ENCODE measurements around the gene CDC14A. TPM values are rescaled to one million over a fixed set of nuclear protein-coding genes. Genes with fewer than 3 reads are reported as not detected.

The CDC14A gene
- total RNA-seq, 1 experiment from 2014 or later = 11.1 TPM

DNA sequence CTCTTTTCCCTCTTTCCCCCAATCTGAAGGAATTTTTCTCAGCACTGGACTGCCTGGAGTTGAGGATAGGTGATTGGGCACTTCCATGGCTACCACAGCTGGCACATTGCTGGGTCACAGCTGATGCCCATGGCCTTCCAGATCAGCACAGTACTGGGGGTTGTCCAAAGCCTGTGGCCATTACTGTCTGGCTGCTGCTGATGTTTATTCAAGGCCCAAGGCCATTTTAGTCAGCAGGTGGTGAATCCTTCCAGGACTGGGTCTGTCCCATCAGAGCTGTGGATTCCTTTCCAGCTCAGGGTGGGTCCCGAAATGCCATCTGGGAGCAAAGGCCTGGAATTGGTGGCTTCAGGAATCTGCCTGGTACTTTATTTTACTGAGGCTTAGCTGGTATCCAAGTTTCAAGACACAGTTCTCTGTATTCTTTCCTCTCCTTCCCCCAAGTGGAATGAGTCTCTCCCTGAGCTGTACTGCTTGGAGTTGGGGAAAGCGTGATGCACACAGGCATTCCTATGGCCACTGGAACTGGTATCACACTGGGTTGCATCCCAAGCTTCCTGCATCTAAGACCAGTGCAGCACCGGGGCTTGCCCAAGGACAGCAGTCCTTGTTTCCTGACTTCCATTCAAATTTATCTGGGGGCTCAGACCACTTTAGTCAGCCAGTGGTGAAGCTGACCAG, 204.8 kb downstream of the CDC14A start:
- POLR2A ChIA-PET = no interaction called here
- CTCF ChIA-PET = interaction anchor here (0.9 kb wide), 1 partner anchor 14 kb away, joined by 4 read pairs; no protein-coding TSS in a partner anchor
- Mint-ChIP-seq H3K9me3 (peaks cover 28% of the 10 kb centered on the region), H3K27ac (no peak overlapping the region), H3K4me3 (no peak overlapping the region), H3K4me1 (peaks cover 8% of the 10 kb centered on the region), H3K27me3 (ENCODE audit: low read depth) (no peaks in the 10 kb centered on the region), H3K36me3 (peaks cover 7% of the 10 kb centered on the region)
- ATAC-seq (peak; percentile 80), DNase-seq (ENCODE audit: low spot score) (no peak)
- TF ChIP-seq, protein P1, sequence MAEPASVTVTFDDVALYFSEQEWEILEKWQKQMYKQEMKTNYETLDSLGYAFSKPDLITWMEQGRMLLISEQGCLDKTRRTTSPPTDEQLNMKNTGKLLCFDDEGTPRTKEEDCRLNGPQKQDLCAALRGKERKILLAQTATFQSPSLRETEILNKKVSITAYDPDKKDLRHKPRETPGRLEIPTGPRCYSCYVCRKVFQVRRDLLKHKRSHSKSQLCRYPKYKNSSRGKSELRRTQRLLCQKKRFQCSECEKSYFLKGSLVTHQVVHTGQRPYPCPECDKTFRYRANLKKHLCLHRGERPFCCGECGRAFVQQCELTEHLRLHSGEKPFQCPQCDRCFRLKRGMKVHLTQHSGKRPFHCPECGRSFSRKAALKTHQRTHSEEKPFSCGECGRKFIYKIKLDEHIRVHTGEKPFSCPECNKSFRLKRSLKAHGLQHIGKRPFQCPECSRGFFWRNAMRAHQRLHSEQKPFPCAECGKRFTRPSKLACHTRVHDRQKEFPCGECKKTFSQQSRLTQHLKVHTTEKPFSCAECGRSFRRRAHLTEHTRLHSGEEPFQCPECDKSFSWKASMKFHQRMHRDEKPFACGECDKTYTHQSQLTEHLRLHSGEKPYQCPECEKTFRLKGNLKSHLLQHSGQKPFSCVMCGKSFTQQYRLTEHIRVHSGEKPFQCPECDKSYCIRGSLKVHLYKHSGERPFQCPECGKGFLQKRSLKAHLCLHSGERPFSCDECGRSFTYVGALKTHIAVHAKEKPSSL (CRISPR knock-in tag; conservative IDR thresholded peaks at IDR 0.05) = no peak
- TF ChIP-seq, protein P2, sequence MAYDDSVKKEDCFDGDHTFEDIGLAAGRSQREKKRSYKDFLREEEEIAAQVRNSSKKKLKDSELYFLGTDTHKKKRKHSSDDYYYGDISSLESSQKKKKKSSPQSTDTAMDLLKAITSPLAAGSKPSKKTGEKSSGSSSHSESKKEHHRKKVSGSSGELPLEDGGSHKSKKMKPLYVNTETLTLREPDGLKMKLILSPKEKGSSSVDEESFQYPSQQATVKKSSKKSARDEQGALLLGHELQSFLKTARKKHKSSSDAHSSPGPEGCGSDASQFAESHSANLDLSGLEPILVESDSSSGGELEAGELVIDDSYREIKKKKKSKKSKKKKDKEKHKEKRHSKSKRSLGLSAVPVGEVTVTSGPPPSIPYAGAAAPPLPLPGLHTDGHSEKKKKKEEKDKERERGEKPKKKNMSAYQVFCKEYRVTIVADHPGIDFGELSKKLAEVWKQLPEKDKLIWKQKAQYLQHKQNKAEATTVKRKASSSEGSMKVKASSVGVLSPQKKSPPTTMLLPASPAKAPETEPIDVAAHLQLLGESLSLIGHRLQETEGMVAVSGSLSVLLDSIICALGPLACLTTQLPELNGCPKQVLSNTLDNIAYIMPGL (CRISPR knock-in tag; IDR thresholded peaks at IDR 0.05) = no peak
- TF ChIP-seq NFE2L1 (CRISPR knock-in tag; IDR thresholded peaks at IDR 0.05) = no peak
- TF ChIP-seq, protein P3, sequence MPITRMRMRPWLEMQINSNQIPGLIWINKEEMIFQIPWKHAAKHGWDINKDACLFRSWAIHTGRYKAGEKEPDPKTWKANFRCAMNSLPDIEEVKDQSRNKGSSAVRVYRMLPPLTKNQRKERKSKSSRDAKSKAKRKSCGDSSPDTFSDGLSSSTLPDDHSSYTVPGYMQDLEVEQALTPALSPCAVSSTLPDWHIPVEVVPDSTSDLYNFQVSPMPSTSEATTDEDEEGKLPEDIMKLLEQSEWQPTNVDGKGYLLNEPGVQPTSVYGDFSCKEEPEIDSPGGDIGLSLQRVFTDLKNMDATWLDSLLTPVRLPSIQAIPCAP (CRISPR knock-in tag; IDR thresholded peaks at IDR 0.05) = no peak
- TF ChIP-seq, protein P4, sequence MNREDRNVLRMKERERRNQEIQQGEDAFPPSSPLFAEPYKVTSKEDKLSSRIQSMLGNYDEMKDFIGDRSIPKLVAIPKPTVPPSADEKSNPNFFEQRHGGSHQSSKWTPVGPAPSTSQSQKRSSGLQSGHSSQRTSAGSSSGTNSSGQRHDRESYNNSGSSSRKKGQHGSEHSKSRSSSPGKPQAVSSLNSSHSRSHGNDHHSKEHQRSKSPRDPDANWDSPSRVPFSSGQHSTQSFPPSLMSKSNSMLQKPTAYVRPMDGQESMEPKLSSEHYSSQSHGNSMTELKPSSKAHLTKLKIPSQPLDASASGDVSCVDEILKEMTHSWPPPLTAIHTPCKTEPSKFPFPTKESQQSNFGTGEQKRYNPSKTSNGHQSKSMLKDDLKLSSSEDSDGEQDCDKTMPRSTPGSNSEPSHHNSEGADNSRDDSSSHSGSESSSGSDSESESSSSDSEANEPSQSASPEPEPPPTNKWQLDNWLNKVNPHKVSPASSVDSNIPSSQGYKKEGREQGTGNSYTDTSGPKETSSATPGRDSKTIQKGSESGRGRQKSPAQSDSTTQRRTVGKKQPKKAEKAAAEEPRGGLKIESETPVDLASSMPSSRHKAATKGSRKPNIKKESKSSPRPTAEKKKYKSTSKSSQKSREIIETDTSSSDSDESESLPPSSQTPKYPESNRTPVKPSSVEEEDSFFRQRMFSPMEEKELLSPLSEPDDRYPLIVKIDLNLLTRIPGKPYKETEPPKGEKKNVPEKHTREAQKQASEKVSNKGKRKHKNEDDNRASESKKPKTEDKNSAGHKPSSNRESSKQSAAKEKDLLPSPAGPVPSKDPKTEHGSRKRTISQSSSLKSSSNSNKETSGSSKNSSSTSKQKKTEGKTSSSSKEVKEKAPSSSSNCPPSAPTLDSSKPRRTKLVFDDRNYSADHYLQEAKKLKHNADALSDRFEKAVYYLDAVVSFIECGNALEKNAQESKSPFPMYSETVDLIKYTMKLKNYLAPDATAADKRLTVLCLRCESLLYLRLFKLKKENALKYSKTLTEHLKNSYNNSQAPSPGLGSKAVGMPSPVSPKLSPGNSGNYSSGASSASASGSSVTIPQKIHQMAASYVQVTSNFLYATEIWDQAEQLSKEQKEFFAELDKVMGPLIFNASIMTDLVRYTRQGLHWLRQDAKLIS (CRISPR knock-in tag; IDR thresholded peaks at IDR 0.05; ENCODE audit: borderline replicate concordance) = no peak
- no peak for TF ChIP-seq OVOL2 (CRISPR knock-in tag; IDR thresholded peaks at IDR 0.05; ENCODE audit: borderline replicate concordance)
- TF ChIP-seq, protein P5, sequence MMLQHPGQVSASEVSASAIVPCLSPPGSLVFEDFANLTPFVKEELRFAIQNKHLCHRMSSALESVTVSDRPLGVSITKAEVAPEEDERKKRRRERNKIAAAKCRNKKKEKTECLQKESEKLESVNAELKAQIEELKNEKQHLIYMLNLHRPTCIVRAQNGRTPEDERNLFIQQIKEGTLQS (CRISPR knock-in tag; conservative IDR thresholded peaks at IDR 0.05) = no peak
- TF ChIP-seq FOXP1 (CRISPR knock-in tag; IDR thresholded peaks at IDR 0.05; ENCODE audit: borderline replicate concordance) = no peak
- no peak for TF ChIP-seq ELF4 (CRISPR knock-in tag; IDR thresholded peaks at IDR 0.05; ENCODE audit: low read depth)
- TF ChIP-seq JUN (CRISPR knock-in tag; IDR thresholded peaks at IDR 0.05) = no peak
- no peak for TF ChIP-seq ETV6 (CRISPR knock-in tag; IDR thresholded peaks at IDR 0.05)

DNA sequence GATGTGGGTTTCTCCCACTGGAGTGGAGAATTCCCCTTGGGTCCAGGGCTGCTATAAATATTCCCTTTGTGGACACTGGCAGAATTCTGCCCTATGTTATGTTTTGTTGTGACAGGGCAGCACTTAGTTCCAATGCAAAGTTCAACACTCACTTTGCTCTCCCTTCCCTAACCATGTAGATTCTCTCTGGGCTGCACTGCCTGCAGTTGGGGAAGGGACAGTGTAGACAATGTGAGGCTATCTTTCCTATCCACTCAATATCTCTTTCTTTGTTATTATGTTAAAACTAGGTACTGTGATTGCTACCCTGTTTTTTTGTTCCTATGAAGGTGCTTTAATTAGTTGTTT, 205.3 kb downstream of the CDC14A start:
- POLR2A ChIA-PET = no interaction called here
- ATAC-seq (peak; percentile 41), DNase-seq (ENCODE audit: low spot score) (no peak)
- Mint-ChIP-seq H3K9me3 (peaks cover 24% of the 10 kb centered on the region), H3K36me3 (peaks cover 7% of the 10 kb centered on the region), H3K27ac (no peak overlapping the region), H3K4me1 (peaks cover 8% of the 10 kb centered on the region), H3K27me3 (ENCODE audit: low read depth) (no peaks in the 10 kb centered on the region), H3K4me3 (no peak overlapping the region)
- CTCF ChIA-PET = interaction anchor here (0.9 kb wide), 1 partner anchor 14 kb away, joined by 4 read pairs; no protein-coding TSS in a partner anchor
- TF ChIP-seq, protein P6, sequence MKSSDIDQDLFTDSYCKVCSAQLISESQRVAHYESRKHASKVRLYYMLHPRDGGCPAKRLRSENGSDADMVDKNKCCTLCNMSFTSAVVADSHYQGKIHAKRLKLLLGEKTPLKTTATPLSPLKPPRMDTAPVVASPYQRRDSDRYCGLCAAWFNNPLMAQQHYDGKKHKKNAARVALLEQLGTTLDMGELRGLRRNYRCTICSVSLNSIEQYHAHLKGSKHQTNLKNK (CRISPR knock-in tag; IDR thresholded peaks at IDR 0.05) = no peak
- TF ChIP-seq CREB1 (CRISPR knock-in tag; IDR thresholded peaks at IDR 0.05) (no peak), SMAD4 (CRISPR knock-in tag; IDR thresholded peaks at IDR 0.05) (no peak)
- TF ChIP-seq, protein P7, sequence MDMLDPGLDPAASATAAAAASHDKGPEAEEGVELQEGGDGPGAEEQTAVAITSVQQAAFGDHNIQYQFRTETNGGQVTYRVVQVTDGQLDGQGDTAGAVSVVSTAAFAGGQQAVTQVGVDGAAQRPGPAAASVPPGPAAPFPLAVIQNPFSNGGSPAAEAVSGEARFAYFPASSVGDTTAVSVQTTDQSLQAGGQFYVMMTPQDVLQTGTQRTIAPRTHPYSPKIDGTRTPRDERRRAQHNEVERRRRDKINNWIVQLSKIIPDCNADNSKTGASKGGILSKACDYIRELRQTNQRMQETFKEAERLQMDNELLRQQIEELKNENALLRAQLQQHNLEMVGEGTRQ (CRISPR knock-in tag; IDR thresholded peaks at IDR 0.05) = no peak
- TF ChIP-seq, protein P8, sequence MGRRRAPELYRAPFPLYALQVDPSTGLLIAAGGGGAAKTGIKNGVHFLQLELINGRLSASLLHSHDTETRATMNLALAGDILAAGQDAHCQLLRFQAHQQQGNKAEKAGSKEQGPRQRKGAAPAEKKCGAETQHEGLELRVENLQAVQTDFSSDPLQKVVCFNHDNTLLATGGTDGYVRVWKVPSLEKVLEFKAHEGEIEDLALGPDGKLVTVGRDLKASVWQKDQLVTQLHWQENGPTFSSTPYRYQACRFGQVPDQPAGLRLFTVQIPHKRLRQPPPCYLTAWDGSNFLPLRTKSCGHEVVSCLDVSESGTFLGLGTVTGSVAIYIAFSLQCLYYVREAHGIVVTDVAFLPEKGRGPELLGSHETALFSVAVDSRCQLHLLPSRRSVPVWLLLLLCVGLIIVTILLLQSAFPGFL (CRISPR knock-in tag; IDR thresholded peaks at IDR 0.05; ENCODE audit: borderline replicate concordance) = no peak
- TF ChIP-seq, protein P9, sequence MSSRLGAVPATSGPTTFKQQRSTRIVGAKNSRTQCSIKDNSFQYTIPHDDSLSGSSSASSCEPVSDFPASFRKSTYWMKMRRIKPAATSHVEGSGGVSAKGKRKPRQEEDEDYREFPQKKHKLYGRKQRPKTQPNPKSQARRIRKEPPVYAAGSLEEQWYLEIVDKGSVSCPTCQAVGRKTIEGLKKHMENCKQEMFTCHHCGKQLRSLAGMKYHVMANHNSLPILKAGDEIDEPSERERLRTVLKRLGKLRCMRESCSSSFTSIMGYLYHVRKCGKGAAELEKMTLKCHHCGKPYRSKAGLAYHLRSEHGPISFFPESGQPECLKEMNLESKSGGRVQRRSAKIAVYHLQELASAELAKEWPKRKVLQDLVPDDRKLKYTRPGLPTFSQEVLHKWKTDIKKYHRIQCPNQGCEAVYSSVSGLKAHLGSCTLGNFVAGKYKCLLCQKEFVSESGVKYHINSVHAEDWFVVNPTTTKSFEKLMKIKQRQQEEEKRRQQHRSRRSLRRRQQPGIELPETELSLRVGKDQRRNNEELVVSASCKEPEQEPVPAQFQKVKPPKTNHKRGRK (CRISPR knock-in tag; IDR thresholded peaks at IDR 0.05; ENCODE audit: borderline replicate concordance) = no peak
- TF ChIP-seq, protein P10, sequence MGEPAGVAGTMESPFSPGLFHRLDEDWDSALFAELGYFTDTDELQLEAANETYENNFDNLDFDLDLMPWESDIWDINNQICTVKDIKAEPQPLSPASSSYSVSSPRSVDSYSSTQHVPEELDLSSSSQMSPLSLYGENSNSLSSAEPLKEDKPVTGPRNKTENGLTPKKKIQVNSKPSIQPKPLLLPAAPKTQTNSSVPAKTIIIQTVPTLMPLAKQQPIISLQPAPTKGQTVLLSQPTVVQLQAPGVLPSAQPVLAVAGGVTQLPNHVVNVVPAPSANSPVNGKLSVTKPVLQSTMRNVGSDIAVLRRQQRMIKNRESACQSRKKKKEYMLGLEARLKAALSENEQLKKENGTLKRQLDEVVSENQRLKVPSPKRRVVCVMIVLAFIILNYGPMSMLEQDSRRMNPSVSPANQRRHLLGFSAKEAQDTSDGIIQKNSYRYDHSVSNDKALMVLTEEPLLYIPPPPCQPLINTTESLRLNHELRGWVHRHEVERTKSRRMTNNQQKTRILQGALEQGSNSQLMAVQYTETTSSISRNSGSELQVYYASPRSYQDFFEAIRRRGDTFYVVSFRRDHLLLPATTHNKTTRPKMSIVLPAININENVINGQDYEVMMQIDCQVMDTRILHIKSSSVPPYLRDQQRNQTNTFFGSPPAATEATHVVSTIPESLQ (CRISPR knock-in tag; IDR thresholded peaks at IDR 0.05) = no peak
